GM12878 (cell line): ENCODE results near the gene CTH. TPM values are rescaled to one million over a fixed set of nuclear protein-coding genes. Genes with fewer than 3 reads are reported as not detected.

ENCODE experiments used
- ATAC-seq: fragments of 200-7000 bp; cut with Tn5 transposase; 3 replicates; pipeline ENCODE4 v1.9.1; 2020; ENCODE audit warnings: mild to moderate bottlenecking, moderate library complexity
- BruUV-seq: library from RNA; stranded (reverse); fragments of 400-500 nt; replicated peaks from 2 replicates; lab custom pipeline; 2021; lab: Mats Ljungman, UMichigan
- CTCF ChIA-PET: fragments of 300-600 bp; sonication (Branson Sonifier 250); formaldehyde crosslinking; extraction: SDS; loops from one replicate; lab custom pipeline; 2021; ENCODE audit warnings: inconsistent platforms; lab: Yijun Ruan, JAX
- POLR2A ChIA-PET: fragments of 350-600 bp; formaldehyde crosslinking; extraction: SDS; loops from one replicate; lab custom pipeline; 2021; ENCODE audit warnings: inconsistent platforms; lab: Charles Lee
- RAD21 ChIA-PET: fragments of 300-600 bp; sonication (Branson Sonifier 250); formaldehyde crosslinking; loops from one replicate; lab custom pipeline; 2023; ENCODE audit warnings: antibody characterized with exemption; ENCODE audit not compliant: unreplicated experiment; lab: Charles Lee
- SMC1A ChIA-PET: fragments of 300-600 bp; sonication (Branson Sonifier 250); formaldehyde crosslinking; loops from one replicate; lab custom pipeline; 2023; ENCODE audit not compliant: unreplicated experiment, uncharacterized antibody; lab: Charles Lee
- DNase-seq: peaks from one replicate; pipeline ENCODE4 v3.0.0-alpha.2; 2011; ENCODE audit warnings: low read depth, low spot score
- FAIRE-seq: peaks from 3 replicates; lab custom pipeline; 2011; peaks lifted over from hg19 to GRCh38; lab: Jason Lieb, UNC
- H2AFZ ChIP-seq: 2 replicates; pipeline ENCODE4 v1.6.0; 2011; ENCODE audit warnings: low read depth, low read length, control low read depth; ENCODE audit not compliant: control insufficient read depth
- H3K27ac ChIP-seq: 2 replicates; pipeline ENCODE4 v1.5.1; 2011; ENCODE audit warnings: control low read depth; ENCODE audit not compliant: control insufficient read depth, insufficient read depth
- H3K27me3 ChIP-seq, 2 experiments: replicated peaks in 1 of 2; 2 replicates each; pipeline versions ENCODE4 v1.6.0 to v1.6.1; 2011; ENCODE audit warnings: low read length in 1 of 2; ENCODE audit not compliant: control insufficient read depth in 2 of 2, insufficient read depth in 2 of 2
- H3K36me3 ChIP-seq, 2 experiments: 2 replicates each; pipeline ENCODE4 v1.5.1; 2011; ENCODE audit warnings: low read length in 1 of 2; ENCODE audit not compliant: control insufficient read depth in 2 of 2, insufficient read depth in 2 of 2
- H3K4me1 ChIP-seq: 2 replicates; pipeline ENCODE4 v1.6.1; 2011; ENCODE audit warnings: mild to moderate bottlenecking, low read length, moderate library complexity, mixed read lengths; ENCODE audit not compliant: control insufficient read depth, insufficient read depth
- H3K4me2 ChIP-seq: 2 replicates; pipeline ENCODE4 v1.6.0; 2011; ENCODE audit warnings: control low read depth; ENCODE audit not compliant: control insufficient read depth, insufficient read depth
- H3K4me3 ChIP-seq: fragments of 200-600 bp; sonication (generic); 2 replicates; pipeline ENCODE4 v1.5.1; 2016
- H3K79me2 ChIP-seq: 2 replicates; pipeline ENCODE4 v1.6.0; 2011; ENCODE audit warnings: low read length; ENCODE audit not compliant: control insufficient read depth, insufficient read depth
- H3K9ac ChIP-seq: 2 replicates; pipeline ENCODE4 v1.8.0; 2011; ENCODE audit warnings: low read length, control low read depth, mixed read lengths; ENCODE audit not compliant: control insufficient read depth, insufficient read depth
- H3K9me3 ChIP-seq: replicated peaks from 3 replicates; pipeline ENCODE4 v1.5.1; 2011; ENCODE audit warnings: mild to moderate bottlenecking, low read length; ENCODE audit not compliant: control insufficient read depth, insufficient read depth
- H4K20me1 ChIP-seq: 2 replicates; pipeline ENCODE4 v1.6.0; 2011; ENCODE audit not compliant: control insufficient read depth, insufficient read depth
- CTCF ChIP-seq, 3 experiments: IDR thresholded peaks in 2 of 3; conservative IDR thresholded peaks in 1 of 3; 2 replicates each; pipeline ENCODE4 v1.5.1; 2011; ENCODE audit warnings: low read depth in 3 of 3, low read length in 3 of 3, mild to moderate bottlenecking in 3 of 3, control low read depth in 2 of 3, moderate library complexity in 2 of 3, inconsistent platforms in 1 of 3, mixed read lengths in 1 of 3; ENCODE audit not compliant: control insufficient read depth in 2 of 3, insufficient read depth in 1 of 3; ENCODE audit errors: extremely low read depth in 1 of 3
- DPF2 ChIP-seq: fragments of 450-650 bp; IDR thresholded peaks from 2 replicates; pipeline ENCODE4 v1.6.1; 2017; ENCODE audit warnings: mild to moderate bottlenecking
- RAD21 ChIP-seq: IDR thresholded peaks from 2 replicates; pipeline ENCODE4 v1.6.1; 2011; ENCODE audit warnings: mild to moderate bottlenecking, low read depth, low read length, moderate library complexity; ENCODE audit not compliant: insufficient read depth
- RFX5 ChIP-seq: IDR thresholded peaks from 2 replicates; pipeline ENCODE4 v1.6.1; 2011; ENCODE audit warnings: low read depth, low read length, improper control_type of control experiment
- SMC3 ChIP-seq: IDR thresholded peaks from 2 replicates; pipeline ENCODE4 v1.6.1; 2011; ENCODE audit warnings: low read length, improper control_type of control experiment, borderline replicate concordance
- YY1 ChIP-seq: IDR thresholded peaks from 2 replicates; pipeline ENCODE4 v1.6.1; 2011; ENCODE audit warnings: low read depth, mild to moderate bottlenecking, low read length
- ZNF687 ChIP-seq: fragments of 450-650 bp; IDR thresholded peaks from 2 replicates; pipeline ENCODE4 v1.6.1; 2017; ENCODE audit warnings: mild to moderate bottlenecking, moderate library complexity
- WGBS: methylation state at CpG from one replicate; pipeline ENCODE4 v1.1.6; 2016; ENCODE audit warnings: low lambda C conversion rate; ENCODE audit not compliant: insufficient replicate concordance, insufficient coverage; ENCODE audit errors: missing lambda C conversion rate; 5-methylcytosine and 5-hydroxymethylcytosine counted together
- in situ Hi-C: fragments of 300-500 bp; cut with MboI; formaldehyde crosslinking; loops from 9 replicates; pipeline ENCODE4 v1.14.3; 2018; ENCODE audit warnings: mixed read lengths
- intact Hi-C: fragments of 100-400 bp; cut with micrococcal nuclease; formaldehyde crosslinking; loops from one replicate; pipeline ENCODE4 v1.14.2; 2022; ENCODE audit not compliant: unreplicated experiment
- polyA plus RNA-seq, 11 experiments: library from polyadenylated mRNA; depleted of rRNA in 4 of 11; unstranded in 6 of 11; stranded (reverse) in 5 of 11; fragments of >200 nt; fragmentation: Nextera tagmentation in 4 of 11; fragmentation: Illumina TruSeq in 1 of 11; extraction: Ambion mirVana in 4 of 11; extraction: Trizol in 1 of 11; gene quantifications; 1 replicate in 1 of 11; 2 replicates in 10 of 11; pipeline versions ENCODE4 v1.2.1 to v1.2.3, GENCODE V29; 2011 to 2016; ENCODE audit warnings: inconsistent platforms in 2 of 11, missing spikeins in 2 of 11, low read depth in 1 of 11
- total RNA-seq, 4 experiments: library from RNA; depleted of rRNA in 3 of 4; stranded (reverse); fragments of >200 nt in 3 of 4; fragmentation: Illumina TruSeq in 1 of 4; extraction: Trizol in 1 of 4; gene quantifications; 2 replicates each; pipeline versions ENCODE4 v1.2.1 to v1.2.3, GENCODE V29; 2013 to 2021

The CTH gene
- total and polyA plus RNA-seq, 10 of the 15 experiments (the other 5 are each of a cell fraction or from before 2014, with no cell fraction given): 6.3 to 17.5 (median 10.4) TPM

GRCh38 chr1:70487459-70487815 lies 76.4 kb downstream of the CTH start (continued):
- no peak for TF ChIP-seq ZNF687

GRCh38 chr1:70487910-70488665 lies 77.0 kb downstream of the CTH start:
- Histone ChIP-seq H3K79me2 (no peaks in the 10 kb centered on the region), H2AFZ (no peak overlapping the region), H3K4me1 (no peaks in the 10 kb centered on the region), H4K20me1 (no peaks in the 10 kb centered on the region), H3K4me3 (no peak overlapping the region), H3K27me3 (no peaks in the 10 kb centered on the region), H3K9me3 (no peaks in the 10 kb centered on the region; the same call in 2 of the 3 replicates), H3K4me2 (no peak overlapping the region), H3K36me3 (no peaks in the 10 kb centered on the region), H3K9ac (no peak overlapping the region), H3K27ac (no peak overlapping the region)
- peak; percentile 64 for FAIRE-seq
- SMC1A ChIA-PET: interaction anchor here (1.2 to 1.6 kb wide), 5 partner anchors 176 to 749 kb away, joined by 3 to 9 read pairs (median 5); no protein-coding TSS in a partner anchor
- peak; percentile 16 for DNase-seq
- WGBS: 33% methylated on average over 6 of the region's 6 CpGs
- RAD21 ChIA-PET: interaction anchor here (1.5 kb wide), 1 partner anchor 354 kb away, joined by 8 read pairs; no protein-coding TSS in a partner anchor
- POLR2A ChIA-PET: no interaction called here
- TF ChIP-seq SMC3 (peak; percentile 74), YY1 (peak; percentile 85), RFX5 (no peak), DPF2 (no peak), CTCF (IDR thresholded peaks at IDR 0.05 in 2 of 3, conservative IDR thresholded peaks at IDR 0.05 in 1 of 3; ENCODE audit: control insufficient read depth in 2 of 3, extremely low read depth in 1 of 3, insufficient read depth in 1 of 3, low read depth in 3 of 3, low read length in 3 of 3) (peak; percentile 74 to 89 (median 81)), RAD21 (peak; percentile 94)
- BruUV-seq: no TSS peak
- CTCF ChIA-PET: interaction anchor here (1.2 to 2.1 kb wide), 4 partner anchors 11 to 354 kb away, joined by 3 to 15 read pairs (median 4); no protein-coding TSS in a partner anchor
- peak; percentile 89 for ATAC-seq
- intact Hi-C loops: loop anchor here (1.0 to 5.0 kb wide), 2 partner anchors 236 to 355 kb away; no protein-coding TSS in a partner anchor
- in situ Hi-C loops: loop anchor here (10.0 kb wide), 1 partner anchor 353 kb away; no protein-coding TSS in a partner anchor
